RCC 7860 (cell line): ENCODE measurements around the gene CORO2B.
"Not testable (repeated sequence)": the region's sequence is repeated elsewhere in the genome, so short reads cannot be mapped to it uniquely, and the experiment has no call there.

Experiments used
- DNase-seq: peaks from one replicate; pipeline ENCODE4 v3.0.0-alpha.2; 2015; ENCODE audit warnings: low spot score
- FAIRE-seq: peaks from 2 replicates; lab custom pipeline; 2012; peaks lifted over from hg19 to GRCh38; lab: Jason Lieb, UNC

CORO2B gene

GRCh38 chr15:68718468-68718867, 139.7 kb downstream of the CORO2B start:
- no peak for DNase-seq
- no peak for FAIRE-seq

DNA sequence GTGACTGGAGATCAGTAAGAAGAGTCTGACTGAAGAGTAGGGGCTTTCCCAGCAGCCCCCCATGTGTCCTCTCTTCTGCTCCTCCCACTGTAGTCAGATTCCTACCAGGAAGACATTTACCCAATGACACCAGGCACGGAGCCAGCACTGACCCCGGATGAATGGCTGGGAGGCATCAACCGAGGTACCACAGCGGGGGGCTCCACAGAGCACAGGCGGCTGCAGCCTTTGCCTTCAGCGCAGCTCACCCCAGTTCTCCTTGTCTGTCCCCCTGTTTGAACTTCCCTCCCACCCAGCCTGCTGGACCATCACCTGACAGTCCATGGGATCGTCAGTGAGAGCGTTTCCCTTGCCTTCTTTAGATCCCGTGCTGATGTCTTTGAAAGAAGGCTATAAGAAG, 140.3 kb downstream of the CORO2B start:
- FAIRE-seq = no peak
- DNase-seq = no peak

- DNase-seq = no peak
- FAIRE-seq = no peak
These were observed 140.9 kb downstream of the CORO2B start for GRCh38 chr15:68719672-68720071.

DNA sequence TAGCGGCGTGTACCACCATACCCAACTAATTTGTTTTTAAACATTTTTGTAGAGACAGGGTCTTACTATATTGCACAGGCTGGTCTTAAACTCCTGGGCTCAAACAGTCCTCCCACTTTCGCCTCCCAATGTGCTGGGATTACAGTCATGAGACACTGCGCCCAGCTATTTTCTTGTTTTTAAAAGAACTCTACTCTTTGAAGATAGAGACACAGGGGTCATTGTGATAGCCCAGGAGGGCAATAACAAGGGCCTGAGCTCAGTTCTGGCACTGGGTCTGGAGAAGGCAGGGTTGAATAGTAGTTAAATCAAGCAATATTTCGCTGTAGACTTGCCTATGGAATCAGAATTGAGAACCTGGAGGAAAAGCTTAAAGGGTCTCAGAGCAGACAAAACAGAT, 143.1 kb downstream of the CORO2B start:
- FAIRE-seq = no peak
- no peak for DNase-seq

- FAIRE-seq = no peak
- DNase-seq = no peak
These were observed 146.9 kb downstream of the CORO2B start for GRCh38 chr15:68725736-68726135.

DNA sequence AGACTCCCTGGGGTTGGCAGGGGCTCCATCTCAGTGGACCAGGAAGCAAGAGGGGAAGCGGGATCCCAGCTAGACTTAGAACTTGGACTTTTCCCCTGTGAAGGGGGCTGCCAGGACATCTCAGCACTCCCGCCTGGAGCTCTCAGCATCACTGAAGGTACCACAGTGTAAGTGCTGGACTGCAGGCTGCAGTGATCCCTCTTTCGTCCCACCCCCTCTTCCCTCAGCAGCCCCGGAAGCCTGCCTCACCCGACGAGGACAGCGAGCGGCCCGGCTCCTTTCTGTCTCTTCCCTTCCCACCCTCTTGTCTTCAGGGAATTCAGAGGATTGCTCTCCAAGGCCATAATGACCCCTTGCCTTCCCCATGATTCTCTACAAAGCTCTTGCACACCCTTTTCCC, 147.5 kb downstream of the CORO2B start:
- FAIRE-seq = no peak
- no peak for DNase-seq

GRCh38 chr15:68729789-68730411, 151.1 kb downstream of the CORO2B start:
- FAIRE-seq (no peak), DNase-seq (peak; percentile 44)

GRCh38 chr15:68730471-68730919, 151.7 kb downstream of the CORO2B start:
- no peak for DNase-seq

GRCh38 chr15:68730976-68731897, 152.4 kb downstream of the CORO2B start:
- FAIRE-seq (no peak), DNase-seq (no peak)

More at GRCh38 chr15:68730471-68730919, 151.7 kb downstream of the CORO2B start:
- no peak for FAIRE-seq

GRCh38 chr15:68732451-68732850, 153.7 kb downstream of the CORO2B start:
- DNase-seq = no peak
- no peak for FAIRE-seq

DNA sequence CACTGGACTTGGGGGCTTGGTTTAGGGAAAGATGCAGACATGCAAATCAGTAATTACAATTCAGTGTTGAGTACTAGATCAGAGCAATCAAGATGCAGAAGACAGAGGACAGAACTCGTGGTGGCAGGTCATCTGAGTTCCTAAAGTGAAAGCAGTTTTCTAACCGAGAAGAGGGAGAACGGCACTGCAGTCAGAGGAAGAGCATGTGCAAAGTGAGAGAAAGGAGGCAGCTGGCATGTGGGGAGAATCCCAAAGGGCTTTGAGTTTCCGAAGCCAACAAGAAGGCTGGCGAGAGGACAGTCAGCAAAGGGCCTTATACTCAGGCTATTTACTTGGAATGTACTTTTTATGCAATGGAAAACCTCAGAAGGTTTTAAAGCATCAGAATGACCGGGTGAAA, 154.9 kb downstream of the CORO2B start:
- DNase-seq = no peak
- FAIRE-seq = no peak

GRCh38 chr15:68734352-68734751, 155.6 kb downstream of the CORO2B start:
- FAIRE-seq (no peak), DNase-seq (no peak)

- FAIRE-seq = no peak
- no peak for DNase-seq
These were observed 156.1 kb downstream of the CORO2B start for GRCh38 chr15:68734881-68735280.

DNA sequence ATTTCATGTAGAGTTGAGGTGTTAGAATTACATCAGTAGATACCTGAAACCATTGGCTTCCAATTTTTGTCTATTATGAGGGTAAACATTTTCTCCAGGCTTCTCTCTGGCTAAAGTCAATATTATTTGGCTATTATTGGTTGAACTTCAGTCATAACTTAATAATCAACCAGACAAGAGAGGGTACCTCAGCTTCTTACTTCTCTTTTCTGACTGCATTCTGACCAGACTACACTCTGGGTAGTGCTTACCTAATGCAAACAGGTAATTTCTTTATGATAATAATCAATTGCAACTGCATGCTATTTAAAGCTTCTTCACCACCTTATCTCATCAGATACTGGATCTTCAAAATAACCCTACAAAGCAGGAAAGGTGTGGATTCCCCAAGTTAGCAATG, 156.8 kb downstream of the CORO2B start:
- DNase-seq (no peak), FAIRE-seq (no peak)

GRCh38 chr15:68739390-68740080, 160.7 kb downstream of the CORO2B start:
- no peak for DNase-seq
- no peak for FAIRE-seq

GRCh38 chr15:68743256-68743655, 164.5 kb downstream of the CORO2B start:
- DNase-seq = no peak

DNA sequence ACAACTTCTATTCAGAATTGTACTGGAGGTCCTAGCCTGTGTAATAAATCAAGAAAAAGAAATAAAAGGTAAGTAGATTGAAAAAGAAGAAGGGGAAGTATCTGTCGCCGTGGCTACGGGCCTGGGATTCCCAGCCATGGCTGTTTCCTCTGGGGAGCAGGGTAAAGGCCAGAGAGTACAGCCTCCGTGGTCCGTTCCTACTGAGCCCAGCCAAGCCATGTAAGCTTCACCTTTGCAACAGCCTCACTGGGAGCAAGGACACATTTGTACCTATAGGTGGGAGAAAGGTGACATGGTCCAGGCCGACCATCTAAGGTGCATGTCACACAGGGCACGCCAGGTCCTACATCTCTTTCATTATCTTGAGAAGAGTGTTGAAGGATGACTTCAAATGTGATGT, 170.6 kb downstream of the CORO2B start:
- DNase-seq (no peak), FAIRE-seq (no peak)

More at GRCh38 chr15:68743256-68743655, 164.5 kb downstream of the CORO2B start:
- FAIRE-seq = no peak

DNA sequence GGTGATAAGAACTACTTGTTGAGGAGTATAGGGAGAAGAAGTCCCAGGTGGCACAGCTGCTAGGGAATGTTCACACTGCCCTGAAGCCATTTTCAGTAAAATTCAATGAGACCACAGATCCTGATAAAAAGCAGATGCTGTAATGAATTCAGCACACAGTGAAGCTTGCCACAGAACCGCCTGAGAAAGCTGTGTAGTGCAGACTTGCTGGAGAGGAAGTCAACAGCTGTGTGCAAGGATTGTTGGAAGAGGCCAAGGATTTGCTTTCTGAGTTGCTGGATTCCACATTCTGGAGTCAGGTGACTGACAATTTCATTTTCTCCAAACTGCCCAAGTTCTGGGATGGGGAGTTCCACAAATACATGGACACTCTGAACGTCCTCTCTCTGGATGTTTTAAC, 171.0 kb downstream of the CORO2B start:
- FAIRE-seq = no peak

GRCh38 chr15:68751622-68752021, 172.8 kb downstream of the CORO2B start:
- no peak for FAIRE-seq
- DNase-seq = no peak

More for the DNA sequence above, 171.0 kb downstream of the CORO2B start:
- DNase-seq = no peak

- FAIRE-seq (no peak), DNase-seq (no peak)
These were observed 176.9 kb downstream of the CORO2B start for GRCh38 chr15:68755731-68756130.

GRCh38 chr15:68759982-68760579, 181.3 kb downstream of the CORO2B start:
- not testable (repeated sequence) for DNase-seq, FAIRE-seq
